BLaER1 (cell line): Measurements from ENCODE around the gene POT1.

Source experiments
- H3K27ac ChIP-seq: shearing (Covaris generic); formaldehyde crosslinking; 2 replicates; pipeline ENCODE4 v1.8.1; 2022
- H3K27me3 ChIP-seq: shearing (Covaris generic); formaldehyde crosslinking; 2 replicates; pipeline ENCODE4 v1.8.1; 2022
- H3K36me3 ChIP-seq: shearing (Covaris generic); formaldehyde crosslinking; 2 replicates; pipeline ENCODE4 v1.8.1; 2022
- H3K4me1 ChIP-seq: shearing (Covaris generic); formaldehyde crosslinking; 2 replicates; pipeline ENCODE4 v1.8.1; 2022
- H3K4me2 ChIP-seq: shearing (Covaris generic); formaldehyde crosslinking; 2 replicates; pipeline ENCODE4 v1.8.1; 2022
- H3K4me3 ChIP-seq: shearing (Covaris generic); formaldehyde crosslinking; 2 replicates; pipeline ENCODE4 v1.8.1; 2022
- H3K9ac ChIP-seq: shearing (Covaris generic); formaldehyde crosslinking; 2 replicates; pipeline ENCODE4 v1.8.1; 2022
- H3K9me3 ChIP-seq: shearing (Covaris generic); formaldehyde crosslinking; 2 replicates; pipeline ENCODE4 v1.8.1; 2022
- H4K20me1 ChIP-seq: shearing (Covaris generic); formaldehyde crosslinking; 2 replicates; pipeline ENCODE4 v1.8.1; 2022
- Cebpa-rat ChIP-seq: shearing (Covaris generic); IDR thresholded peaks from 2 replicates; pipeline ENCODE4 v1.8.1; 2022

POT1 gene

DNA sequence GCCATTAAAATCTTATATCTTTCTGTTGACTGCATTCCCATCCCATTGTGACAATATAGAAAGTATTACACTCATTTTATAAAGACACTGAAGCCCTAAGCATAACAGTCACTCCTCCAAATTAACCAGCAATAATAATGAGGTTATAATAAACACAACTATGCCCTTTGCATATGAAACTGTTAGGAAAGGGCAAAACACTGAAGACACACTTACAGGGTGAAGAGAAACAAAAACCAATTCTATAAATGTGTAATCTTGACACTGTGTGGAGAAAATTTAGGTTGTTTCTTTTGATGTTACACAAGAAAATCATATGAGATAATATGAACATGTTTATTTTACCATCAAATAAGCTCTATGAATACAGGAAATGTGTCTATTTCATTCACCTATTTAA, 150.0 kb downstream of the POT1 start:
- Histone ChIP-seq H3K4me1 (no peaks in the 10 kb centered on the region), H3K4me3 (no peak overlapping the region), H4K20me1 (no peaks in the 10 kb centered on the region), H3K36me3 (no peaks in the 10 kb centered on the region), H3K4me2 (no peak overlapping the region), H3K27ac (no peak overlapping the region), H3K9ac (no peak overlapping the region), H3K9me3 (no peaks in the 10 kb centered on the region), H3K27me3 (no peaks in the 10 kb centered on the region)
- no peak for TF ChIP-seq Cebpa-rat

DNA sequence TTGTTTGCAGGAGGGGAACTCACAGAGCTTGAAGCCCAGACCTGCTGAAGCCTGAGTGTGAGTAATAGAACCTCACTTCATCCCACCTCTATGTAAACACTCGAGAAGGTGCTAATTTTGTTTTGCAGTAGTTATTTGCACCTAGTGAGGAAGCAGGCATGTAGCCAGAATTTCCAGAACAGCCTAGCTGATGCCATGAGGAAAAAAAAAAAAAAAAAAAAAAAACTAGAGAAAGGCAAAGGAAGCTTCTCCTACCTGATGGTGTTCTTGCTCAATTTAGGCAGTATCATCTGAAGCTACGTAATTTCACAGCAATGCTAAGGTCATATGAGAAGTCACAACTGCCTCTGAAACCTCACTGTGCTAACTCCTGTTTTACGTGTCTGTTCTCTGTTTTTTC, 150.4 kb downstream of the POT1 start:
- Histone ChIP-seq H3K27me3 (no peaks in the 10 kb centered on the region), H3K4me2 (no peak overlapping the region), H3K4me1 (no peaks in the 10 kb centered on the region), H3K4me3 (no peak overlapping the region), H4K20me1 (no peaks in the 10 kb centered on the region), H3K9me3 (no peaks in the 10 kb centered on the region), H3K36me3 (no peaks in the 10 kb centered on the region), H3K27ac (no peak overlapping the region), H3K9ac (no peak overlapping the region)
- no peak for TF ChIP-seq Cebpa-rat

DNA sequence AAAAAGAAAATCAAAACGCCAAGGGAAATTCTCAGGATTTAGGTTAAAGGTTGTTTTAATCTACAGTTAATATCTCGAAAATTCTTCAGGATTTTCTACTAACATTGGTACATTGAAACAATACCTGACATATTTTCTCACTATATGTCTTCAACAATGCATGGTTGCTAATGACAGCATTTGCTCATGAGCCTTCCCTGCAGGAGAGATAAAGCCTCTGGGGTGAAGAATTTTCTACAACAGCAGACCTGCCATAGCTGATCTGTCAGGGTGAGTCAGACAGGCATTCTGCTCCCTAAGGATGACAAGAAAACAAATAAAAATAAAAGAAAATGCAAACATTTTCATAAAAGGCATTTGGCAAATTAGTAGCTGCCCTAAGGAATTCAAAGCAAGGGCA, 152.4 kb downstream of the POT1 start:
- no peaks in the 10 kb centered on the region for H3K36me3 ChIP-seq
- TF ChIP-seq Cebpa-rat = no peak
- no peaks in the 10 kb centered on the region for H3K27me3 ChIP-seq
- H3K27ac ChIP-seq = no peak overlapping the region
- no peak overlapping the region for H3K4me3 ChIP-seq
- H3K4me2 ChIP-seq = no peak overlapping the region
- H4K20me1 ChIP-seq = no peaks in the 10 kb centered on the region
- no peak overlapping the region for H3K9ac ChIP-seq
- H3K4me1 ChIP-seq = no peaks in the 10 kb centered on the region
- H3K9me3 ChIP-seq = no peaks in the 10 kb centered on the region

DNA sequence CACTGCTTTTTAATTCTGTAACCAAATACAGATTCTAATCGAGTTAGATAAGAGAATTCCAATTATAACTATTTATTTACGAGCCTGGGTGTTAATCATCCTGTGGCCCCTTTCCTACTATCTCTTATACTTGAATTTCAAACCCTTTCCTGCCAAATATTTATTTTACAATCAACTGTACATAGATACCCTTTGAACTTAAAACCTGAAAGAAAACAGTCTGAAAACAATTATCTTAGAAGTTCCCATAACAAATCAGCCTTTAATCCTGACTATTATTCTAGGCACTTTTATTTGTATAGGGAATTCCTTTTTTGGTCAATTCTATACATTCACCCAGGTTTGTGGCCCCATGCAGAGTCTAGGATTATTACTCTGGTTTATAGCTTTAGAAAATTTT, 153.5 kb downstream of the POT1 start:
- no peak for TF ChIP-seq Cebpa-rat
- no peak overlapping the region for H3K4me3 ChIP-seq
- H3K4me1 ChIP-seq = no peaks in the 10 kb centered on the region

DNA sequence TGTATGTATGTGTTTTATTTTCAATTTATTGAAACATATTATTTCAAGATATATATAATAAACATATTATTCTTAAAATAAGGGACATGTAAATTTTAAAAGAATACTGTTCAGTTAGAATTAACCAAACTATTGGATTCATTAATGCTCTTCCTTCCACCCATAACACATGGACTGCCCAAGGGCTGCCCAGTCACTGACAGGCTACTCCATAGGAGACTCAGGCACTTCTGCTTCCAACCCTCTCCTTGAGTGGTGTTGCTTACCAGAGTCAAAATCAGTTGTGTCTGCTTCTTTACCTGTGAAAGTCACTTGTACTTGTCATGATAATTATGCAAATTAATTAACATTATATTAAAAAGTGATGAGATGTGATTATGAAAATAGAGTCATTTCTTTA, 154.2 kb downstream of the POT1 start:
- Histone ChIP-seq H4K20me1 (no peaks in the 10 kb centered on the region), H3K4me1 (no peaks in the 10 kb centered on the region), H3K27me3 (no peaks in the 10 kb centered on the region), H3K4me3 (no peak overlapping the region), H3K9ac (no peak overlapping the region), H3K4me2 (no peak overlapping the region), H3K27ac (no peak overlapping the region), H3K36me3 (no peaks in the 10 kb centered on the region), H3K9me3 (no peaks in the 10 kb centered on the region)
- no peak for TF ChIP-seq Cebpa-rat

More for the DNA sequence above, 153.5 kb downstream of the POT1 start:
- H3K27ac ChIP-seq = no peak overlapping the region
- no peaks in the 10 kb centered on the region for H3K36me3 ChIP-seq
- H3K9ac ChIP-seq = no peak overlapping the region
- no peak overlapping the region for H3K4me2 ChIP-seq
- H3K27me3 ChIP-seq = no peaks in the 10 kb centered on the region
- no peaks in the 10 kb centered on the region for H4K20me1 ChIP-seq
- H3K9me3 ChIP-seq = no peaks in the 10 kb centered on the region

DNA sequence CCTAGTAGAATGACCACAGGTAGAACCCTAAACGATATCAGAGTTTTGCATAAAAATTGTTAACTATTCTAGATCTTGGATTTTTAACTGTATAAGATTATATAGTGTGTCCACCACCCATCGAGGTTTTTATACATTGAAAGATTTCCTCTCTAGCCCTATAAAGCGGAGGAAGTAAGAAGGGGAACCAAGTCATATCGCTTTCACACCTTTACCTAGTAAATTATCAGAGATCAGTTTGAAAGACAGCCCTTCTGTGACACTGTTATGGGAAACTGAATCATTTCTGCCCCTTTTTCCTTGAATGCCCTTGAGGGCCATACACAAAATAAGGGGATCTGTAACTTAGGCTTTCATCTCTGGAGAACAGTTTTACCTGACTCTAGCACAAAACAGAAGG, 155.7 kb downstream of the POT1 start:
- no peaks in the 10 kb centered on the region for H3K36me3 ChIP-seq
- no peak overlapping the region for H3K4me2 ChIP-seq
- no peaks in the 10 kb centered on the region for H3K9me3 ChIP-seq
- no peak for TF ChIP-seq Cebpa-rat
- H3K9ac ChIP-seq = no peak overlapping the region
- no peak overlapping the region for H3K4me3 ChIP-seq
- no peak overlapping the region for H3K27ac ChIP-seq
- H3K4me1 ChIP-seq = no peaks in the 10 kb centered on the region
- H3K27me3 ChIP-seq = no peaks in the 10 kb centered on the region
- no peaks in the 10 kb centered on the region for H4K20me1 ChIP-seq

DNA sequence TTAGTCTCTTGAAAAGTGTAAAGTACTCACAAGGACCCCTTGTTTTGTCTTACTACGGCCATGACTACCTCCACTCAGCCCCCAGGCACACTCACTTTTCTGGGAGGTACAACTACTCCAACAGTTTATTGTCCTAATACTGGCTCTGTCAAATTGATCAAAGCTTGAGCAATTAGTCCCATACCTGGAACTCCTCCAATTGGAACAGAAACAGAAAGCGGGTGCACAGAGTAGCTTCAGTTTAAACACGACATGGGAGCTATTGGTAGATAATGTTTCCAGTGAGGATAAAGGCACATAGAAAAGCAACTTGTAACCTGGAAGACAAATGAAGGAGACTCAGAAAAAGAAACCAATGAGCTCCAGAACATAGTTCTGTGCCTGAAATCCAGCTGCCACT, 156.3 kb downstream of the POT1 start:
- Histone ChIP-seq H3K36me3 (no peaks in the 10 kb centered on the region), H3K9me3 (no peaks in the 10 kb centered on the region), H3K4me3 (no peak overlapping the region), H3K4me2 (no peak overlapping the region), H3K27ac (no peak overlapping the region), H3K9ac (no peak overlapping the region), H4K20me1 (no peaks in the 10 kb centered on the region), H3K4me1 (no peaks in the 10 kb centered on the region), H3K27me3 (no peaks in the 10 kb centered on the region)
- TF ChIP-seq Cebpa-rat = no peak
